ENCODE measurements around the gene SMG6. TPM values are rescaled to one million over a fixed set of nuclear protein-coding genes. Genes with fewer than 3 reads are reported as not detected.

SMG6 gene
- total RNA-seq, 1 experiment from 2014 or later = 28.6 TPM

GRCh38 chr17:2124391-2124790 is 179.2 kb downstream of the SMG6 start:
- no peak overlapping the region for H2BK120ac ChIP-seq (ENCODE audit: low read depth, low read length, poor library complexity, severe bottlenecking)
- no peak overlapping the region for H2AK5ac ChIP-seq (ENCODE audit: insufficient read length, low read length)
- H3K36me3 Mint-ChIP-seq (ENCODE audit: insufficient read depth in 1 of 3, low read depth in 3 of 3) = peaks cover 0 to 5% (median 4%) of the 10 kb centered on the region in 3 experiments; a peak in 3 of 7 replicates
- H4K91ac ChIP-seq (ENCODE audit: insufficient read length, low read depth, low read length) = no peak overlapping the region
- no peaks in the 10 kb centered on the region for H3K79me2 ChIP-seq (ENCODE audit: insufficient read depth, low read length)
- H3T11ph ChIP-seq (ENCODE audit: low read length) = no peak overlapping the region
- no peaks in the 10 kb centered on the region for H3K27me3 ChIP-seq (ENCODE audit: insufficient read depth, low read length)
- WGBS (ENCODE audit: extremely low coverage, insufficient read length, low lambda C conversion rate) = no CpG with 5 or more reads among the region's 6 CpGs
- H3K23me2 ChIP-seq (ENCODE audit: insufficient read length, low read depth, low read length, poor library complexity, severe bottlenecking) = no peaks in the 10 kb centered on the region
- H3K27ac ChIP-seq (ENCODE audit: insufficient read length, low read depth, low read length) = no peak overlapping the region
- H2BK15ac ChIP-seq (ENCODE audit: low read depth, low read length) = no peak overlapping the region
- H4K20me1 ChIP-seq (ENCODE audit: control insufficient read depth, insufficient read depth, insufficient read length) = no peaks in the 10 kb centered on the region
- no peak overlapping the region for H3K9ac ChIP-seq (ENCODE audit: extremely low read depth, insufficient read length, low read length)
- no peaks in the 10 kb centered on the region for H3K79me1 ChIP-seq (ENCODE audit: insufficient read depth, low read depth, low read length, poor library complexity, severe bottlenecking)
- no peak for DNase-seq
- H3K4me1 ChIP-seq (ENCODE audit: insufficient read depth, low read length) = no peaks in the 10 kb centered on the region
- H3K27ac Mint-ChIP-seq = peak overlapping the region in 1 of 3 experiments; percentile 41; a peak in 2 of 7 replicates
- H3K18ac ChIP-seq (ENCODE audit: insufficient read length, low read depth, low read length) = no peak overlapping the region
- no peak overlapping the region for H3K4me2 ChIP-seq (ENCODE audit: insufficient read depth, insufficient read length, low read length)
- peaks cover 31 to 32% of the 10 kb centered on the region in 2 experiments for H3K4me1 Mint-ChIP-seq
- no peaks in the 10 kb centered on the region for H3K9me3 ChIP-seq (ENCODE audit: control insufficient read depth, low read depth, low read length)
- H3K4ac ChIP-seq (ENCODE audit: low read depth, low read length) = no peak overlapping the region
- no peaks in the 10 kb centered on the region for H3K9me3 Mint-ChIP-seq
- no peaks in the 10 kb centered on the region for H3K27me3 Mint-ChIP-seq (ENCODE audit: low read depth)
- H2BK5ac ChIP-seq (ENCODE audit: insufficient read length, low read length) = no peak overlapping the region
- no peak overlapping the region for H3K56ac ChIP-seq (ENCODE audit: insufficient read length, low read depth, low read length)
- H4K8ac ChIP-seq (replicated peaks; ENCODE audit: insufficient read length, low read depth, low read length) = no peak overlapping the region
- no peak overlapping the region for H4K5ac ChIP-seq (ENCODE audit: insufficient read length, low read depth, low read length)
- H2AFZ ChIP-seq (ENCODE audit: low read length) = no peak overlapping the region
- H3K23ac ChIP-seq (ENCODE audit: insufficient read length, low read depth, low read length) = no peak overlapping the region
- H2BK12ac ChIP-seq (ENCODE audit: insufficient read length, low read depth, low read length) = no peak overlapping the region
- no peak overlapping the region for H3K14ac ChIP-seq (ENCODE audit: insufficient read depth, low read length)
- TF ChIP-seq CTCF (conservative IDR thresholded peaks at IDR 0.05) = no peak
- H3K4me3 Mint-ChIP-seq = no peak overlapping the region
- H2BK20ac ChIP-seq (ENCODE audit: low read depth, low read length, poor library complexity, severe bottlenecking) = no peak overlapping the region
